ENCODE data around the gene POP5.
"Not testable (repeated sequence)": the region's sequence is repeated elsewhere in the genome, so short reads cannot be mapped to it uniquely, and the experiment has no call there.

The POP5 gene

DNA sequence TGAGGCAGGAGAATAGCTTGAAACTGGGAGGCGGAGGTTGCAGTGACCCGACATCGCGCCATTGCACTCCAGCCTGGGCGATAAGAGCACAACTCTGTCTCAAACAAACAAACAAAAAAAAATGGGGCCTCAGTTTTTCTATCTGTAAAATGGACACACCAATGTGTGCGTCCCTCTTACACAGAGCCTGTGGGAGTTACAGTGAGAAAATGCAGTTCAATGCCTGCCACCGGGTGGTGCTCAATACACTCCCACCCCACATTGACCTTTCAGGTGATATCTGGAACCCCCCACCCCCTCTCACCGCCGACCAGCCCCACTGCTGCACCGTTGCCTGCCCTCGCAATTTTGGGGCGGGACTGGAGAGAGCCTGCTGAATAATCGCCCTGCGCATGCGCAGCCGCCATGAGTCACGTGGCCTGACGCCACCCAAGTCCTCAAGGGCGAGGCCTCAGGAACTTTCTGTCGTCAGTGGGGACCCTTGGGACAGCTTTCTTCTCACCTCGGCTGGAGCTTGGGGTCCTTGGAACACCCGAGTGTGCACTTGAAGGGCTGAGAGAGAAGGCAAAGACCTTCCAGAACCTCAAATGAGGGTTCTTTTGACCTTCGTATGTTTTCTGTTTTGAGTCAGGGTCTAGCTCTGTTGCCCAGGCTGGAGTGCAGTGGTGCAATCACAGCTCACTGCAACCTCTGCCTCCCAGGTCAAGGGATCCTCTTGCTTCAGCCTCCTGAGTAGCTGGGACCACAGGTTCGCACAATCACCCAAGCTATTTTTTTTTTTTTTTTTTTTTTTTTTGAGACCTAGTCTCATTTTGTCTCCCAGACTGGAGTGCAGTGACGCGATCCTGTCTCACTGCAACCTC is 44.6 kb upstream of the POP5 start:
- Histone ChIP-seq H3K4me2 (ENCODE audit: low read length) (peak overlapping the region; percentile 64), H2AFZ (ENCODE audit: low read length) (peak overlapping the region; percentile 64; the same call in 1 of the 2 replicates)

DNA sequence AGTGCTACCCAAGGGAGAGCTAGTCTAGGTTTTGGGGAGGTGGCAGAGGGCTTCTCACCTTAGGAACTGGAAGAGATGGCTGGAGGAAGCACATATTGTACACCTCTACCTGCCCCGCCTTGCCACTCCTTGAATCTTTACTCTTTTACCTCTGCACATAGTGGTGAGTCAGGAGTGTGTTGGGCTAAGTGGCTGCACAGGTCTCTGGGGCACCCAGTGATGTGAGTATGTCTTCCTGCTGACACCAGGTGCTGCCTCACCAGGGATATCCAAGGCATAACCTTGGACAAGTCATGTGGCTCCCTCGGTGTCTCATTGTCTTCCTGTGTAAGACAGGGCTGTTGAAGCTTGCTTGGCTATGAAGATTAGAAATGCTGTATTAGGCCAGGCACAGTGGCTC is 39.4 kb upstream of the POP5 start:
- no peaks in the 10 kb centered on the region for H3K36me3 ChIP-seq (ENCODE audit: insufficient read depth, low read length)
- H3F3A ChIP-seq (ENCODE audit: insufficient read depth, low read length), result no peaks in the 10 kb centered on the region
- TF ChIP-seq EZH2 (IDR thresholded peaks at IDR 0.05; ENCODE audit: borderline replicate concordance, low read length), result no peak
- TF ChIP-seq, protein P1, sequence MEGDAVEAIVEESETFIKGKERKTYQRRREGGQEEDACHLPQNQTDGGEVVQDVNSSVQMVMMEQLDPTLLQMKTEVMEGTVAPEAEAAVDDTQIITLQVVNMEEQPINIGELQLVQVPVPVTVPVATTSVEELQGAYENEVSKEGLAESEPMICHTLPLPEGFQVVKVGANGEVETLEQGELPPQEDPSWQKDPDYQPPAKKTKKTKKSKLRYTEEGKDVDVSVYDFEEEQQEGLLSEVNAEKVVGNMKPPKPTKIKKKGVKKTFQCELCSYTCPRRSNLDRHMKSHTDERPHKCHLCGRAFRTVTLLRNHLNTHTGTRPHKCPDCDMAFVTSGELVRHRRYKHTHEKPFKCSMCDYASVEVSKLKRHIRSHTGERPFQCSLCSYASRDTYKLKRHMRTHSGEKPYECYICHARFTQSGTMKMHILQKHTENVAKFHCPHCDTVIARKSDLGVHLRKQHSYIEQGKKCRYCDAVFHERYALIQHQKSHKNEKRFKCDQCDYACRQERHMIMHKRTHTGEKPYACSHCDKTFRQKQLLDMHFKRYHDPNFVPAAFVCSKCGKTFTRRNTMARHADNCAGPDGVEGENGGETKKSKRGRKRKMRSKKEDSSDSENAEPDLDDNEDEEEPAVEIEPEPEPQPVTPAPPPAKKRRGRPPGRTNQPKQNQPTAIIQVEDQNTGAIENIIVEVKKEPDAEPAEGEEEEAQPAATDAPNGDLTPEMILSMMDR (IDR thresholded peaks at IDR 0.05; ENCODE audit: low read length), result no peak
- H3K9ac ChIP-seq (ENCODE audit: low read length), result no peak overlapping the region
- H3K4me2 ChIP-seq (ENCODE audit: low read length), result no peak overlapping the region
- H3K4me3 ChIP-seq (ENCODE audit: low read depth, low read length, poor library complexity, severe bottlenecking), result no peak overlapping the region
- H3K9me2 ChIP-seq (ENCODE audit: low read depth, low read length), result no peaks in the 10 kb centered on the region
- no peaks in the 10 kb centered on the region for H4K20me1 ChIP-seq (ENCODE audit: insufficient read depth, low read length)
- no peaks in the 10 kb centered on the region for H3K79me2 ChIP-seq (ENCODE audit: insufficient read depth, low read length)
- peaks cover 1% of the 10 kb centered on the region for H3K4me1 ChIP-seq (ENCODE audit: insufficient read depth, low read length, severe bottlenecking)
- no peaks in the 10 kb centered on the region for H3K9me3 ChIP-seq (ENCODE audit: low read length)
- no peak overlapping the region for H2AFZ ChIP-seq (ENCODE audit: low read length)
- H3K27ac ChIP-seq (ENCODE audit: low read depth, low read length, poor library complexity, severe bottlenecking), result no peak overlapping the region
- peaks cover 18% of the 10 kb centered on the region for H3K27me3 ChIP-seq (ENCODE audit: insufficient read depth, low read length)

More for the DNA sequence above, 44.6 kb upstream of the POP5 start:
- Histone ChIP-seq H3K27me3 (ENCODE audit: insufficient read depth, low read length) (peaks cover 7% of the 10 kb centered on the region; the same call in 1 of the 2 replicates), H3K4me1 (ENCODE audit: insufficient read depth, low read length, severe bottlenecking) (peaks cover 6% of the 10 kb centered on the region), H3K27ac (ENCODE audit: low read depth, low read length, poor library complexity, severe bottlenecking) (no peak overlapping the region), H3F3A (ENCODE audit: insufficient read depth, low read length) (no peaks in the 10 kb centered on the region), H3K36me3 (ENCODE audit: insufficient read depth, low read length) (no peaks in the 10 kb centered on the region), H3K9ac (ENCODE audit: low read length) (peak overlapping the region; percentile 28; the same call in 1 of the 2 replicates), H3K4me3 (ENCODE audit: low read depth, low read length, poor library complexity, severe bottlenecking) (peak overlapping the region; percentile 44), H4K20me1 (ENCODE audit: insufficient read depth, low read length) (no peaks in the 10 kb centered on the region), H3K9me2 (ENCODE audit: low read depth, low read length) (no peaks in the 10 kb centered on the region), H3K9me3 (ENCODE audit: low read length) (no peaks in the 10 kb centered on the region), H3K79me2 (ENCODE audit: insufficient read depth, low read length) (no peaks in the 10 kb centered on the region)
- no peak for TF ChIP-seq EZH2 (IDR thresholded peaks at IDR 0.05; ENCODE audit: borderline replicate concordance, low read length)
- TF ChIP-seq, protein P1 (IDR thresholded peaks at IDR 0.05; ENCODE audit: low read length), result peak; percentile 51

DNA sequence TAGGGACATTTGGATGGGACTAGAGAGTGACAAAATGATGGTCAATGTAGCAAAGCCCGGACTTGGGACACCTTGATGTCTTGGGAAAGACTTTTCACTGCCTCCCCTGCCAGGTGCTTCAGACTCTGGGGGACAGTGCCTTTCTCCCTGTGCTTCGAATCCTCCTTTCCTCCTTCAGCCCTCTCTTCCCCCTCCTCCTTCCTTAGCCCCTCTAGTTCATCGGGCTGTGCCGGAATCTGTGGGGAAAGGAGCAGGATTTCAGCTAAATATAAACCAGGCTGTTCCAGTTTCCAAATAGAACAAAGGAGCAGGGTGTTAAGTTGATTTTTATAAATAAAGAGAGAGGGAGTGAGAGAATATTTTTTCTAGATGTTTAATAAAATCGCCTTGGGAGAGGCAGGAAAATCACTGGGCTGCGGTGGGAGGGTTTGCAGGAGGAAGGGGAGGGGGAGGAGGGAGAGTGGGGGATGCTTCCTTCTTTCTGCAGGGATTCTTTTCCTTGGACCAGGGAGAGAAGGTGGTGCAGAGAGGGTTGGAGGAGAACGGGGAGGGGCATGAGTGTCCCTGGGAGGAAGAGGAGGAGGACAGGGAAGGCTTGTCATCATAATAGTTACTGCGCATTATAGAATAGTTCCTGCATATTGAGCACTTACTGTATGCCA is 37.9 kb upstream of the POP5 start:
- H3K27me3 ChIP-seq (ENCODE audit: insufficient read depth, low read length), result peaks cover 18% of the 10 kb centered on the region
- no peak overlapping the region for H3K4me2 ChIP-seq (ENCODE audit: low read length)
- H3K4me3 ChIP-seq (ENCODE audit: low read depth, low read length, poor library complexity, severe bottlenecking), result no peak overlapping the region

DNA sequence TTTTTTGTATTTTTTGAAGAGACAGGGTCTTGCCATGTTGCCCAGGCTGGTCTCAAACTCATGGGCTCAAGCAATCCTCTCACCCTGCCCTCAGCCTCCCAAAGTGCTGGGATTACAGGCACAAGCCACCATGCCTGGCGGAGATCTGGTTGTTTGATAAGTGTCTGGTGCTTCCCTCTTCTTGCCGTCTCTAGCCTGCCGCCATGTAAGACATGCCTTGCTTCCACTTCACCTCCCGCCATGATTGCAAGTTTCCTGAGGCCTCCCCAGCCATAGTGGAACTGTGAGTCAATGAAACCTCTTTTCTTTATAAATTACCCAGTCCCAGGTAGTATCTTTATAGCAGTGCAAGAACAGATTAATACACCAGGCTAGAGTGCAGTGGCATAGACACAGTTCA is 36.6 kb upstream of the POP5 start:
- H3K9me3 ChIP-seq (ENCODE audit: low read length); H3K4me1 ChIP-seq (ENCODE audit: insufficient read depth, low read length, severe bottlenecking); H2AFZ ChIP-seq (ENCODE audit: low read length); H3K9ac ChIP-seq (ENCODE audit: low read length); H3K27ac ChIP-seq (ENCODE audit: low read depth, low read length, poor library complexity, severe bottlenecking); H3K9me2 ChIP-seq (ENCODE audit: low read depth, low read length); H3F3A ChIP-seq (ENCODE audit: insufficient read depth, low read length); H3K4me2 ChIP-seq (ENCODE audit: low read length); H3K4me3 ChIP-seq (ENCODE audit: low read depth, low read length, poor library complexity, severe bottlenecking); H3K79me2 ChIP-seq (ENCODE audit: insufficient read depth, low read length); H3K36me3 ChIP-seq (ENCODE audit: insufficient read depth, low read length); H4K20me1 ChIP-seq (ENCODE audit: insufficient read depth, low read length): not testable (repeated sequence)
- H3K27me3 ChIP-seq (ENCODE audit: insufficient read depth, low read length), result peaks cover 18% of the 10 kb centered on the region

More for the DNA sequence above, 37.9 kb upstream of the POP5 start:
- no peaks in the 10 kb centered on the region for H3K79me2 ChIP-seq (ENCODE audit: insufficient read depth, low read length)
- H2AFZ ChIP-seq (ENCODE audit: low read length), result no peak overlapping the region
- no peak for TF ChIP-seq EZH2 (IDR thresholded peaks at IDR 0.05; ENCODE audit: borderline replicate concordance, low read length)
- TF ChIP-seq, protein P1 (IDR thresholded peaks at IDR 0.05; ENCODE audit: low read length), result no peak
- H3K36me3 ChIP-seq (ENCODE audit: insufficient read depth, low read length), result no peaks in the 10 kb centered on the region
- H3K9me2 ChIP-seq (ENCODE audit: low read depth, low read length), result no peaks in the 10 kb centered on the region
- no peaks in the 10 kb centered on the region for H3F3A ChIP-seq (ENCODE audit: insufficient read depth, low read length)
- H3K9ac ChIP-seq (ENCODE audit: low read length), result no peak overlapping the region
- H3K27ac ChIP-seq (ENCODE audit: low read depth, low read length, poor library complexity, severe bottlenecking), result no peak overlapping the region
- no peaks in the 10 kb centered on the region for H4K20me1 ChIP-seq (ENCODE audit: insufficient read depth, low read length)
- H3K9me3 ChIP-seq (ENCODE audit: low read length), result no peaks in the 10 kb centered on the region
- no peaks in the 10 kb centered on the region for H3K4me1 ChIP-seq (ENCODE audit: insufficient read depth, low read length, severe bottlenecking)

DNA sequence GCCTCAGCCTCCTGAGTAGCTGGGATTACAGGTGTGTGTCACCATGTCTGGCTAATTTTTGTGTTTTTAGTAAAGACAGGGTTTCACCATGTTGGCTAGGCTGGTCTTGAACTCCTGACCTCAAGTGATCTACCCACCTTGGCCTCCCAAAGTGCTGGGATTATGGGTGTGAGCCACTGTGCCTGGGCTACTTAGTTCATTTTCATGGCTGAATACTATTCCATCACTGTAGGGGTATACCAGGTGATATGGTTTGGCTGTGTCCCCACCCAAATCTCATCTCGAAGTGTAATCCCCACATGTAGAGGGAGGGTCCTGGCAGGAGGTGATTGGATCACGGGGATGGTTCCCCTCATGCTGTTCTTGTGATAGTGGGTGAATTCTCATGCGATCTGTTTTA is 36.0 kb upstream of the POP5 start:
- not testable (repeated sequence) for H3K4me1 ChIP-seq (ENCODE audit: insufficient read depth, low read length, severe bottlenecking); H3K36me3 ChIP-seq (ENCODE audit: insufficient read depth, low read length); H3K9ac ChIP-seq (ENCODE audit: low read length); H3K9me3 ChIP-seq (ENCODE audit: low read length); H3K4me2 ChIP-seq (ENCODE audit: low read length); H4K20me1 ChIP-seq (ENCODE audit: insufficient read depth, low read length); H3F3A ChIP-seq (ENCODE audit: insufficient read depth, low read length); H3K27ac ChIP-seq (ENCODE audit: low read depth, low read length, poor library complexity, severe bottlenecking); H2AFZ ChIP-seq (ENCODE audit: low read length); H3K79me2 ChIP-seq (ENCODE audit: insufficient read depth, low read length); H3K4me3 ChIP-seq (ENCODE audit: low read depth, low read length, poor library complexity, severe bottlenecking); H3K9me2 ChIP-seq (ENCODE audit: low read depth, low read length)
- peaks cover 14% of the 10 kb centered on the region for H3K27me3 ChIP-seq (ENCODE audit: insufficient read depth, low read length)
